GM21723 (cell line): ENCODE results near the gene IGDCC3.

Source experiments
- ATAC-seq: cut with Tn5 transposase; IDR thresholded peaks from one replicate; pipeline ENCODE4 v1.9.1; 2021; ENCODE audit warnings: mild to moderate bottlenecking, moderate library complexity; ENCODE audit not compliant: unreplicated experiment

Gene IGDCC3

DNA sequence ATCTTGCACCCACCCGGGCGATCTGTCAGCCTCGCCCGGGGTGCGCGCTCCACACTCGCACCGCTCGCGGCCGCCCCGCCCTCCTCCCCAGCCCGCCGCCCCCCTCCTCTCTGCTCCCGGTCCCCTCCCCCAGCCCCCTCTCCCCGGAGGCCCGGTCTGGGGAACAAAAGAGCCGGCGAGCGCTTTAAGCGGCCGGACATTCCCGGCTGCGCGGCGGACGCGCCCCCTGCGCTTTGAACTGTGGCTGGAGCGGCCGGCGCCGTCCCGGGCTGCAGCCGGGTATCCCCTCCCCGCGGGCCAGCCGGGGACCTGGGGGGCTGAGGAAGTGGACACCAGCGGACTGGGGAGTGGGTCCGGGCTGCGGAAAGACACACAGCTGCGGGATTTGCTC is at the start of gene IGDCC3:
TSS of gene IGDCC3 (minus strand) at position 27 of the 391 bp plus-strand sequence. CDS start 214 bp downstream, outside the sequence.
- ATAC-seq: no peak

DNA sequence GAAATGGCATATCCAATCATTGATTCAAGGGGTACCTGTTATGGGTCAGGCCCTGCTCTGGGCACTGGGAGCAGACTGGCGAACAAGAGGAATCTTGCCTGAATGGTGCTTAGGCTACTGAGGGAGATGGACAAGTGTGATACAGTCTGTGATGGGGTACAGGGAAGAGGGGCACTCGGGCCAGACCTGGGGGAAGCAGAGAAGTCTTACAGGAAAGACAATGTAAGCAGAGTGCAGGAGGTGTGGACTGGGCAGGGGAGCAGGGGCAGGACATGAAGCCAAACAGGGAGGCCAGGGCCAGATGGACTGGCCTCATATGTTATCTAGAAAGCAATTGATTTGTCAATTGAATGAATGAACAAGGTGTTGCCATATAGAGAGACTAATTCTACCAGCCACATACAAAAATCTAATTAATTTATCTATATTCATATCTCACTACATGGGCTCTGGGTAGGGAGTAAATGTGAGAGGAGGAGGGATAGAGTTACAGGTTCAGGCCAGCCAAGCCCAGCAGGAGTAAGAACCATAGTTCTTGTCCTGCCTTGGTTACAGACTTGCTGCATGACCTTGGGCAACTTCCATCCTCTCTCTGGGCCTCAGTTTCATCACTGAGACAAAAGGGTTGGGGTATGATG is 48.5 kb upstream of the IGDCC3 start:
- no peak for ATAC-seq

DNA sequence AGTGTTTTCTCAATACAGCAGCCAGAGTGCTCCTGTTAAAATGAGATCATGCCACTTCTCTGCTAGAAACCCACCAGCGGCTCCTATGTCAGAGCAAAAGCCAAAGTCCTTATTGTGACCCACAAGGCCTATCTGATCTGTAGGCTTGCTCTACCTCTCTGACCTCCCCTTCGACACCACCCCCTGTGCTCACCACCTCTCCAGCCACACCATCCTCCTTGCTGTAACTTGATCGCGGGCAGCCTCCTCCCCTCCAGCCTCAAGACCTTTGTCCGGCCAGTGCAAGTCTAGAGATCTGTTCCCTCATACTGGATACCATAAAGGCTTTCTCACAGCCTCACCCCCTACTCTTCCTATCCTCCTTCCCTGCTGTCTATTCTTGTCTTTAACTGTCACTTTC is 46.9 kb upstream of the IGDCC3 start:
- no peak for ATAC-seq

DNA sequence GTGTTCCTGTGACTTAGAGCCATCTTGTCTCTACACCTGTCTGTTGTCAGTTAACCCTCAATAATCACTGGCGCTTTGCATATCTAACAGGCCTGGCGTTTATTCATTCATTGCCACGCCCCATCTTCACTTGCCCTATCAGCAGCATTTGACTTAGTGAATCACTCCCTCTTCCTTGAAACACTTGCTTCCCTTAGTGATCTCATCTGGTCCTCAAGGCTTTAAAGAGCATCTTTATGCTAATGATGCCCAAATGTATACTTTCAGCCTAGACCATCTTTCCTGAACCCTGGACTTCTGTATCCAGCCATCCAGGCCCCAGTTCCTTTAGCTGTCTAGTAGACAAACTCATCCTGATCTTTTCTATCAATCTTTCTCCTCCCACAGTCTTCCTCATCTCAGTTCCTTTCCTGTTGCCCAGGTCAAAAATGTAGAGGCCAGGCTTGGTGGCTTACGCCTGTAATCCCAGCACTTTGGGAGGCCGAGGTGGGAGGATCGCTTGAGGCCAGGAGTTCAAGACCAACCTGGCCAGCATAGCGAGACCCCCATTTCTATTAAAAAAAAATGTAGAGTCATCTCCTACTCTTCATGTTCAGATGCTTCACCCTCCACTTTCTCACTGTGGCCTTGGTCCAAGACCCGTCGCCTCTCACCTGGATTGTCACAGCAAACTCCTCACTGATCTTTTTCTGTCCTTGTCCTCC is 46.3 kb upstream of the IGDCC3 start:
- no peak for ATAC-seq

DNA sequence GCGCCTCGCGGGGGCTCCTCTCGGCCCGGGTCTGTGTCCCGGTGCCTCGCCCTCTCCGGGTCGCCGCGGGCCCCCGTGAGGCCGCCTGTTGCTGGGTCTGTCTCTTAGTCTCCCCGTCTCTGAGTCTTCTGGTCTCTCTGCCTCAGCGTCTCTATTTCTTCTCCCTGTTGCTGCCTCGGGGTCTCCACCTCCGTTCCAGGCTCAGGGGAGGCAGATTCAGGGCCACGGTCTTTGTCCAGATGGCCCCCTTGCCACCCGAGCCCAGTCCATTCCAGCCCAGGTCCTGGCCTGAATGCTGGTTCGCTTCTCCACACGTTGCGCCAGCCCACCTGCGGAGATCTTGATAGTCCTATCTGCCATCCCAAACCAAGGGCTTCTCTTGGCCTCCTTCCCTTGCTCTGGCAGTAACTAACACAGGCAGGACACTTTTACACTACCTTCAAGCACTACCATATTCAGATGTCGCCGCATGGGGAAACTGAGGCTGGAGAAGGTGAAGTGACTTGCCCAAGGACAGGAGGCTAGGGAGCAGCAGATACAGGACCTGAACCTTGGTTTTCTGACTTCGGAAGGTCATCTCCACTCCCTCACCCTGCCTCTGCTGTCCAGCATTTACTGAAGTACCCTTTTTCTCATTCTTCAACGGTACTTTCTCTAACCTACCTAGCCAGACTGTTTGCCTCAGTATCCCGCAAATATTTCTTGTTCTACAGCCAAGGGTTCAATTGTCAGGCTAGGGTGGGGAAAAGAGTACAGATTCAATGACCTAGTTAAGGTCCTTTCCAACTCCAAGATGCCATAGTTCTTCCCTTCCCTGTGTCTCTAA is 45.6 kb upstream of the IGDCC3 start:
- ATAC-seq: no peak

DNA sequence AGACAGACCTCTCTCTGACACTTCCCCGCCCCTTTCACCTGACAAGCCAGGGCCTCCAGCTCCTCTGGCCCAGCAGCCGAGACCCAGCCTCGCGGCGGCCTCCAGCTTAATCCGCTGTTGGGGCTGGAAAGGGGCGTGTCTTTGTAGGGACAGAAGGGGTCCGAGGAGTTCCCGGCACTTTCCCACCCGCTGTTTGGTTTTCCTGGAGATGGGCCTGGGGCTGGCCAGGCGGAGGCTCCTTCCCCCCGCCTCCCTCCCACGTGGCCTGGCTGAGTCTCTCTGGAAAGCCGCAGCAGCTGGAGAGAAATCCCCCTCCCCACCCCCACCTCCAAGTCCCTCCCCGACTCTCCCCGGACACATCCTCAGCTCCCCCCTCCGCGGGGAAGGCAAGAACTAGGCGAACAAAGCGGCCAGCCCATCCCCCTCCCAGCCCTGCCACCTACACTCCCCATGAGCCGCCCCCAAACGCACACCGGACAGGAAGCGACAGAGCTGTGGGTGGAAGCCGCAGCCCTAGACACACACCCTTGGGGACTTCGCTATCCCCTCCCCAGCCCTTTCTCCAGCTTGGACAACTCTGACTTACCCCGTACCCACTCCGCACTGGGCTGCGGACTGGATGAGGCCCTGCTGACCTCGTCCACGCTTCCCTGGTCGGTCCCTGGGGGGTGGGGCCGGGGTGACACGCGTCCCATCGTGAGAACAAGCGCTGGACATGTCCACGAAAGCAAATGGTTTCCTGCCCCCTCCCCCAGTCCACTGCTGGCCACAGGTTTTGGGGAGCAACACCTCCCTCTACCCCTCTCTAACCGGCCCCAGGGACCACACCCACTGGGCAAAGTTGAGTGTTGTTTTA is 43.8 kb upstream of the IGDCC3 start:
- ATAC-seq: no peak

DNA sequence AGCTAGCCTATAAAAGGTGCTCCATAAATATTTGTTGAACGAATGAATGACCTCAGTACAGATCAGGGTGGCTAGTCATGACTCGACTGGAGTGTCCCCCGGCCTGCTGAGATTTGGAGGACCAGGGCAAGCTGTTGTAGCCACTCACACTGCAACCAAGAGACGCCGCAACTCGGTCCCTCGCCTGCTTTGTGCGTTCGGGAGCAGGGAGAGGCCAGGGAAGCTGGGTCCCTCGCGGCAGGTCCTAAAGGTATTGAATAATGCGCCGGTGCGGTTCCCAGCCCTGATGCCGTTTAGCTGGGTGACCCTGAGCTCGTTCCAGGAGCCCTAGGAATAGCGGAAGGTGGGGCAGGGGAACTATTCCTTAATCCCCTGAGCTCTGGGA is 43.2 kb upstream of the IGDCC3 start:
- no peak for ATAC-seq

DNA sequence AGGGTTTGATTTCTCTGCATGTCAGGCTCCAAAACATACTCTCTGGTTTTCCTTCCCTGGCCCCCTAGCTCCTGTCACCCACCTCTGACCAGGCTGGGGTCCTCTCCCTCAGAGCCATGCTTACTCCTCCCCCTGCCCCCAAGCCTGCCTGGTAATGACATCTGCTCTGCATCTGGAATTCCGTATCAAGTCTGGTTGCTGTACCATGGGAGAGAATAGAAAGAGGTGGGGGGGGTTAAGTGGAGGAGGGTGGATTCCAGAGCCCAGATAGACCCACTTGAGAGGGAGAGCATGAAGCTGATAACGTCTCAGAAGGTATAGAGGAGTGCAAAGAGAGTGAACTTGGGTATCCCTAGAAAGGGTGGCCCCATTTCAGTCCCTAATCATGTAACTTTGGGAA is 40.8 kb upstream of the IGDCC3 start:
- ATAC-seq: no peak

DNA sequence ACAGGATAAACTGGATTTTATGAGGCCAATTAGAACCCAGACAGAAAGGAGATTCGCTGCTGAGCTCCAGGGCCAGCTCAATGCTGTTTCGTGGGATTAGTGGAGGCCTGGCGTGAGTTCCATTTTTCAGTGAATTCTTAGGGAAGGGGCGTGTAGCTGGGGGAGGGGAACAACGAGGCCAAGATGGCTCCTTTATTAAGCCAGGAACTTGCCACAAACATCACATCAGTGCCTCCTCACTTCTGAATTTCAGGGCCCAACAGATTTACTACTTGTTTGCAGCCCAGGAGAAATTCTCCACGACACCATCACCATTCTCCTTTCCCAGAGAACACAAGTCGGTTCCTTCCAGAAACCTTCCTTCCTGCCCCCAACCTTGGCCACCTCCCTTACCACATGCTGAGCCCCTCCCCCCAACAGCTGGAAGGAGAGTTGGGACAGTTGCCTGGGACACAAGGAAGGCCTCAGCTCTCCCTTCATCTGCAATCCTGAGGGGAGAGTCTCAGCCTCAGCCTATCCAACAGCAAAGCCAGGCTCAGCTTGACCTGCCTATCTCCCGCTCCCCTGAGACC is 39.1 kb upstream of the IGDCC3 start:
- no peak for ATAC-seq

DNA sequence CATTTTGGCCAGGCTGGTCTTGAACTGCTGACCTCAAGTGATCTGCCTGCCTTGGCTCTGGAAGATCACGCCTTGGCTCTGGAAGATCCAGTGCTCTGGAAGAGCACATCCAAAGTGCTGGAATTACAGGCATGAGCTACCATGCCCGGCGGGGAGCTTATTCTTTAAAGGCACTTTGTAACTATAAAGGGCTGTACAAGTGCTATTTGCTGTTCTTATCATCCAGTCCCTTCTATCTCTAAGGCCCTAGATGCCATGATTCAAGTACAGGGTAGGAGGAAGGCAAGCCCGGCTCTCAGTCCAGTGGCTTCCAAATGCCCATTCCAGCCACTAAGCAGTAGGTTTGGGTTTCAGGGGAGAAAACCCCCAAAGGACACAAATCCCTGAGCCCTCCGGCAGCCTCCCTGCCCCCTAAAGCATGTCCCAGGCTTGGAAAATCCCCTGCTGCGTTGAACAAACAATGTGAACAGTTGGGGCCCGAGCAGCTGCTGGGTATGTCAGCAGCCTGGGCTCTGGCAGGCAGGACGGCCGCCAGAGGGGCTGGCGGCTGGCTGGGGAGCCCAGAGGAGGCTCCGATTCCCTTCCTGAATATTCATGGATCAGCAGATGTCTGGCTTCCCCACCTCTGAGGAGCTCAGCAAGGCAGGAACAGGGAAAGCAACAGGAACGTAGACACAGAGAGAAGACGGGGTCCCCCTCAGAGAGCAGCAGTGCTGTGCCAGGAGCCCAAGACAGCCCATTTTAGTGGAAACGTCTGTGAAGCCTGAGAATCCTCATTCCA is 37.2 kb upstream of the IGDCC3 start:
- no peak for ATAC-seq

DNA sequence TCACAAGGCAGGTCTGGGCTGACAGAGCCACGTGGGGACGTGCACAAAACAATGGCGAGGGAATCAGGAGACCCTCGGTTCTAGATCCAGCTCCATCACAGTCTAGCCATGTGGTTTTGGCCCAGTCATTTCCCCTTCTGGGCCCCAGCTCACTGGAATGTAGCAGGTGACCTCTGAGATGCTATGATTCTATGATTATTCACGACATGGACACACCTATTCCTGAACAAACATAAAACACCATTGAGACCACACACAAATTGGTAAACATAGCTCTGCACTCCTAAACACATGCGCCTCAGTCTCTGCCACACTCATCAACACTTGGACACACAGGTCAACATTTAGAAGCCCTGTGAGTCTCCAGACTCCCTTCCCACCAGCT is 36.0 kb upstream of the IGDCC3 start:
- ATAC-seq: no peak

DNA sequence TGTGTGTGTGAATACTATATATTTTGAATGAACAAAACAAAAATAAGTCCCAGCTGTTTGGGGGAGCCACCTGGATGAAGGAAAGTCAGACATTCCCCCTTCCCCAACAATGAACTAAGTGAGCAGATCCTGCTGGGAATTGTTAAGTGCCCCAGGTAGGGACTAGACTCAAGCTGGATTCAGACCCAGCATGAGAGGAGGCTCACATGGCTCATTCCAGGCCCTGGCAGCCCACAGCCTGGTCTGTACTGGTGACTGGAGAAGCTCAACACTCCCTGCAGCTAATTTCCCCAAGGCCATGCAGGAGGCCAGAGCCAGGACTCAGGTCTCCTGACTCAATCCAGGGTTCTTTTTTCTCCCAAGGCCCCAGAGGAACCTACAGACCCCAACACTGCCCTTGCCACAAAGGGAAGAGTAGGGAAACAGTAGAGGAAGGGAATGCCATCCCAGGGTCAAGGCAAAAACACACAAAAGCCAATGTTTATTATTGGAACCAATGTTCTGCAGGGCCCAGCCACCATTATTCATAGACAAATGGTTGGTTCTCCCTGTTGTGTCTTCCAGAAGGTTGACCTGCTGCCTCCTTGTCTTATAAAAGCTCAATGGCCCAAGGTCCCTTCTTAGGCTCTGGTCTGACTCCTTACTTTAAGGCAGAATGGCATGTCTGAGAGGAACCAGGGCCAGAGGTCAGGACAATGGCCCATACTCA is 35.4 kb upstream of the IGDCC3 start:
- no peak for ATAC-seq

DNA sequence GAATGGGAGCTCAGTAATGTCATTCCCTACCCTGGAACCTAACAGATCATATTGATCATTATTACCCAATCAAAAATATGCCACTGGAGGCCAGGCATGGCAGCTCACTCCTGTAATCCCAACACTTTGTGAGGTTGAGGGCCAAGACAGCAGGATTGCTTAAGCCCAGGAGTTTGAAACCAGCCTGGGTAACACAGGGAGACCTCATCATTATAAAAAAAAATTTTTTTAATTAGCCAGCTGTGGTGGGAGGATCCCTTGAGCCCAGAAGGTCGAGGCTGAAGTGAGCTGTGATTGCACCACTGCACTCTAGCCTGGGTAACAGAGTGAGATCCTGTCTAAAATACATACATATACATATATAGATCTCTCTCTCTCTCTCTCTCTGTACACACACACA is 34.8 kb upstream of the IGDCC3 start:
- ATAC-seq: no peak

DNA sequence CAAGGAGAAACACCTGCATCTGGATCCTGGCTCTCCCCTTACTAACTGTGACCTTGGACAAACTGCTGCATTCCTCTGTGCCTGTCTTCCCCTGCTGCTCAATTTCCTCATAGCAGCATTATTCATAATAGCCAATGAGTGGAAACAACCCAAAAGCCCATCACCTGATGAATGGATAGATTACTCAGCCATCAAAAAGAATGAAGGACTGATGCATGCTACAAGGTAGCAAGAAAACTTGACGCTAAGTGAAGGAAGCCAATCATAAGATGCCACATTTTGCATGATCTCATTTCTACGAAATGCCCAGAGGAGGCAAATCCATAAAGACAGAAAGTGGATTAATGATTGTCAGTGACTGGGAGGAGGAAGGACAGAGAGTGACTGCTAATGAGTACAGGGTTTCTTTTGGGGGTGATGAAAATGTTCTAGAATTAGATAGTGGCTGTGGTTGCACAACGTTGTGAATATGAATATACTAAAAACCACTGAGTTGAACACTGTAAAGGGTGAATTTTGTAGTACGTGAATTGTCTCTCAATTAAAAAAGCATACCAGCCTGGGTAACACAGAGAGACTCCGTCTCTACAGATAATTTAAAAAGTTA is 33.8 kb upstream of the IGDCC3 start:
- no peak for ATAC-seq

DNA sequence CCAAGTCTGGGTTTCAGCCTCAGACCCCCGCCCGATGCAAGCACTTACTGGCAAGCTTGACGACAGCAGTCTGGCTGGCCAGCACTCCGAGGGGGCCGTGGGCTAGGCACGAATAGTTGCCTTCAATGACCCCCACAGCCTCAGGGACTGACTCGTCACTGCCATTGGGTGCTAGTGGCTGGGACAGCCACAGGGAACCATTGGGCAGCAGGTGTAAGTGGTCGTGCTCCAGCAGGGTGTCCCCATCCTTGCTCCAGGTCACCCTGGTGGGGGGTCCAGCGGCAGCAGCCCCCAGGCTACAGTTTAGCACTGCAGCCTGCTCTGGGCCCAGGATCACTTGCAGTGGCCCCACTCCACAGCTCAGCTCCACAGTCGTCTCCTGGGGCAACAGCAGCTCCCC is 33.2 kb upstream of the IGDCC3 start:
- no peak for ATAC-seq

DNA sequence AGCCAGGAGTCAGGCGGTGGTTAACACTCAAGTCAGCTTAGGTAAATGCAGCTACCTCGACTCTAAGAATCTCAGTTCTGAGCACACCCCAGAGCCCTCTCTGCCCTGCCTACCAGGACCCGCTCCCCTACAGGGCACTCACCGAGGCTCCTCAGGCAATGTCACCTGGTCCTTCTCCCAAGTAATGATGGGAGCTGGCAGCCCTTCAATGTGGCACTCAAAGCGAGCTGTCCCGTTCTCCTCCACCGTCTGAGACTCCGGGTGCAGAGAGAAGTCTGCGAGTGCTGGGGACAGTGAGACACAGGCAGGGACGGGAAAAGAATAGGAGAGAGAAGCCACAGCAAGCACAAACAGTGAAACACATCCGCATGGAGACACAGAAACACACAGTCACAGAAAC is 32.2 kb upstream of the IGDCC3 start:
- no peak for ATAC-seq

DNA sequence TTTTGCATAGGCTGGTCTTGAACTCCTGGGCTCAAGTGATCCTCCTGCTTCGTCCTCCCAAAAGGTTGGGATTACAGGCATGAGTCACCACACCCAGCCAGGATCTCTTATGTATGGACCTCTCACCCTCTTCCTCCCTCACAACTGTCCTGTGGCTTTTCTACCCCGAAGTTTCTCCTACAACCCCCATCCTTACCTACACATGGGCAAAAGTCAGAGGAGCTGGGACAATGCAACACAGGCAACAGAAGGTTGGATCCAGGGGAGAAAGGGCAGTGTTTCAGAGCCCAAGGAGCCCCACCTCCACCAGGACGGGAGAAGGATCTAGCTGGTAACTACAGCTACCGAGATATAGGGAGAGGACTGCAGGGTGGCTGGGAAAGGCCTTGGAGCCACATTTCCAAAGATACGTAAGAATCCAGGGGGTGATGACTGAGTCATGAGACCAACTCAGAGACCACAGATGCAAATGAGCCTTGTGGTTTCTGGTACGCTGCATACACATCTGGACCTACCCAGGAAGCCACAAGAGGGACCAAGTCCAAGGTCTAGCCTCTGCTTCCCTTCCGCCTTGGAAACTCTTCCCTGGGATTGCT is 31.3 kb upstream of the IGDCC3 start:
- no peak for ATAC-seq

DNA sequence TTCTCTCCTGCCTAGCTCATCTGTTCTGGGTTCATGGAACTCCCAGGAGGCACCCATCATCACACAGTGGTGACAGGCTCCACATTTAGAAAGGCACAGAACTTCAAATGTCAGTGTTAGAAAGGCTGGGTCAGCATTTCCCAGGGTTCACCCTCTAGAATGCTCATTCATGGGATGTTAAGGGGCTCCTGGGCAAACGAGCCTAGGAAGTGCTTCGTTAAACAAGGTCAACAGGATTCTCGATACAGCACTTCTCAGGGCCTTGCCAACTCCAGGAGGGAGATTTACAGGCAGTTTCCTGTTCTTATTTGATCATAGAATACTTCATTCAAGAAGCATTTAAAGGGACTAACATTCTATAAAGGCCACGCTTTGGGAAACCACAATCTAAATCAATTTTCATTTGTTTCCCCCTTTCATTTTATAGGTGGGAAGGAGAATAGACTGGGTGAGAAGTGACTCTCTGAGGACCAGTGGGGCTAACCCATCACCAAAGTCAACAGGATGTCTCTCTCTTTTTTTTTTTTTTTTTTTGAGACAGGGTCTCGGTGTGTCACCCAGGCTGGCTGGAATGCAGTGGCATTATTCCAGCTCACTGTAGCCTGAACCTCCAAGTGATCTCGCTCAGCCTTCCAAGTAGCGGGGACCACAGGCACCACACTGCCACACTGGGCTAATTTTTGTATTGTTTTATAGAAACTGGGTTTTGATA is 30.7 kb upstream of the IGDCC3 start:
- no peak for ATAC-seq
